Measurements from ENCODE around the gene VOPP1.
A peak's percentile ranks its signal among the peaks of the same experiment; 100 is the strongest.
"Not testable (repeated sequence)": the region's sequence is repeated elsewhere in the genome, so short reads cannot be mapped to it uniquely, and the experiment has no call there.

The VOPP1 gene

GRCh38 chr7:55572378-55573233, at the start of gene VOPP1:
VOPP1 (minus strand) TSS chr7:55572502; CDS start chr7:55572324, 178 bp downstream.
- peak in 1 of 2 donors; percentile 48 for DNase-seq (ENCODE audit: extremely low read depth in 1 of 2, low read depth in 1 of 2)

GRCh38 chr7:55618913-55619312, 46.6 kb upstream of the VOPP1 start:
- no peak for DNase-seq (ENCODE audit: extremely low read depth in 1 of 2, low read depth in 1 of 2)

- not testable (repeated sequence) for DNase-seq (ENCODE audit: extremely low read depth in 1 of 2, low read depth in 1 of 2)
These were observed 42.2 kb upstream of the VOPP1 start for GRCh38 chr7:55614365-55615064.

GRCh38 chr7:55609726-55610125, 37.4 kb upstream of the VOPP1 start:
- not testable (repeated sequence) for DNase-seq (ENCODE audit: extremely low read depth in 1 of 2, low read depth in 1 of 2)

- DNase-seq (ENCODE audit: extremely low read depth in 1 of 2, low read depth in 1 of 2) = not testable (repeated sequence)
These were observed 33.4 kb upstream of the VOPP1 start for GRCh38 chr7:55605661-55606060.

- DNase-seq (ENCODE audit: extremely low read depth in 1 of 2, low read depth in 1 of 2) = not testable (repeated sequence)
These were observed 25.7 kb upstream of the VOPP1 start for GRCh38 chr7:55597944-55598499.

GRCh38 chr7:55597214-55597739, 25.0 kb upstream of the VOPP1 start:
- DNase-seq (ENCODE audit: extremely low read depth in 1 of 2, low read depth in 1 of 2) = not testable (repeated sequence)

- DNase-seq (ENCODE audit: extremely low read depth in 1 of 2, low read depth in 1 of 2) = no peak
These were observed 23.2 kb upstream of the VOPP1 start for GRCh38 chr7:55595511-55595910.

GRCh38 chr7:55594870-55595269, 22.6 kb upstream of the VOPP1 start:
- no peak for DNase-seq (ENCODE audit: extremely low read depth in 1 of 2, low read depth in 1 of 2)

- no peak for DNase-seq (ENCODE audit: extremely low read depth in 1 of 2, low read depth in 1 of 2)
These were observed 22.1 kb upstream of the VOPP1 start for GRCh38 chr7:55594414-55594813.

- DNase-seq (ENCODE audit: extremely low read depth in 1 of 2, low read depth in 1 of 2) = peak in 1 of 2 donors; percentile 62
These were observed 21.4 kb upstream of the VOPP1 start for GRCh38 chr7:55593515-55594318.

GRCh38 chr7:55593172-55593514, 20.8 kb upstream of the VOPP1 start:
- DNase-seq (ENCODE audit: extremely low read depth in 1 of 2, low read depth in 1 of 2) = no peak

GRCh38 chr7:55592492-55592891, 20.2 kb upstream of the VOPP1 start:
- DNase-seq (ENCODE audit: extremely low read depth in 1 of 2, low read depth in 1 of 2) = no peak

- no peak for DNase-seq (ENCODE audit: extremely low read depth in 1 of 2, low read depth in 1 of 2)
These were observed 19.1 kb upstream of the VOPP1 start for GRCh38 chr7:55591282-55591931.

GRCh38 chr7:55590517-55591281, 18.4 kb upstream of the VOPP1 start:
- DNase-seq (ENCODE audit: extremely low read depth in 1 of 2, low read depth in 1 of 2) = no peak

- DNase-seq (ENCODE audit: extremely low read depth in 1 of 2, low read depth in 1 of 2) = no peak
These were observed 17.6 kb upstream of the VOPP1 start for GRCh38 chr7:55589905-55590304.

GRCh38 chr7:55588976-55589604, 16.8 kb upstream of the VOPP1 start:
- DNase-seq (ENCODE audit: extremely low read depth in 1 of 2, low read depth in 1 of 2) = no peak

GRCh38 chr7:55588379-55588699, 16.0 kb upstream of the VOPP1 start:
- no peak for DNase-seq (ENCODE audit: extremely low read depth in 1 of 2, low read depth in 1 of 2)

- DNase-seq (ENCODE audit: extremely low read depth in 1 of 2, low read depth in 1 of 2) = no peak
These were observed 15.5 kb upstream of the VOPP1 start for GRCh38 chr7:55587687-55588378.

Data from activated CD8-positive, alpha-beta memory T cell treated with anti-CD3 and anti-CD28 coated beads for 1 hour (primary cell).